ENCODE data around the gene SNAPC3. TPM values are rescaled to one million over a fixed set of nuclear protein-coding genes. Genes with fewer than 3 reads are reported as not detected.

Gene SNAPC3
- total and polyA plus RNA-seq, 3 donors from 2014 or later = 74.2 to 115 (median 105) TPM

DNA sequence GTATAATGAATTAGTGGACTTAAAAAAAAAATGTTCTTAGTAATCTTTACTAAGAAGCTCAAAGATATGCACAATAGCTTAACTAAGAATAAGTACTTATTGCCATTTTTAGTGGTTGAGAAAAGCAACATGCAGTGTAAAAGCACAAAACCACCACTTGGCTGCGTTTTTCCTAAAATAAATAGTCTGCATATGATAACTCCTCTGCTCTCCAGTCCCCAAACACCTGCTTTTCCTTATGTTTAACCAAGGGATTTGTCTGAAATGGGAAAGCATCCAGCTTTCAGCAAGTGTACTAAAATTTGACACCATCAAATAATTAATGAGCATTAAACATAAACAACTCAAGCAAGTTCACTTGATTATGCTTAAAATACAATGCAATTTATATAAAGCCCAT, 46.7 kb downstream of the SNAPC3 start:
- Histone ChIP-seq H3K4me3 (no peak overlapping the region), H3K9me3 (no peaks in the 10 kb centered on the region), H3K36me3 (ENCODE audit: low read depth, missing control alignments) (no peaks in the 10 kb centered on the region), H3K4me1 (no peaks in the 10 kb centered on the region), H3K27me3 (no peaks in the 10 kb centered on the region), H3K27ac (no peak overlapping the region)
- intact Hi-C loops (cut with DNase I; ENCODE audit: low total_unique reads) = no loop called here
- 77 to 83% methylated on average over 1 of the region's 1 CpG for WGBS, 2 donors
- no peak for DNase-seq
- TF ChIP-seq POLR2A (IDR thresholded peaks at IDR 0.05) = no peak
- TF ChIP-seq, protein P1, sequence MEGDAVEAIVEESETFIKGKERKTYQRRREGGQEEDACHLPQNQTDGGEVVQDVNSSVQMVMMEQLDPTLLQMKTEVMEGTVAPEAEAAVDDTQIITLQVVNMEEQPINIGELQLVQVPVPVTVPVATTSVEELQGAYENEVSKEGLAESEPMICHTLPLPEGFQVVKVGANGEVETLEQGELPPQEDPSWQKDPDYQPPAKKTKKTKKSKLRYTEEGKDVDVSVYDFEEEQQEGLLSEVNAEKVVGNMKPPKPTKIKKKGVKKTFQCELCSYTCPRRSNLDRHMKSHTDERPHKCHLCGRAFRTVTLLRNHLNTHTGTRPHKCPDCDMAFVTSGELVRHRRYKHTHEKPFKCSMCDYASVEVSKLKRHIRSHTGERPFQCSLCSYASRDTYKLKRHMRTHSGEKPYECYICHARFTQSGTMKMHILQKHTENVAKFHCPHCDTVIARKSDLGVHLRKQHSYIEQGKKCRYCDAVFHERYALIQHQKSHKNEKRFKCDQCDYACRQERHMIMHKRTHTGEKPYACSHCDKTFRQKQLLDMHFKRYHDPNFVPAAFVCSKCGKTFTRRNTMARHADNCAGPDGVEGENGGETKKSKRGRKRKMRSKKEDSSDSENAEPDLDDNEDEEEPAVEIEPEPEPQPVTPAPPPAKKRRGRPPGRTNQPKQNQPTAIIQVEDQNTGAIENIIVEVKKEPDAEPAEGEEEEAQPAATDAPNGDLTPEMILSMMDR (IDR thresholded peaks at IDR 0.05) = no peak

DNA sequence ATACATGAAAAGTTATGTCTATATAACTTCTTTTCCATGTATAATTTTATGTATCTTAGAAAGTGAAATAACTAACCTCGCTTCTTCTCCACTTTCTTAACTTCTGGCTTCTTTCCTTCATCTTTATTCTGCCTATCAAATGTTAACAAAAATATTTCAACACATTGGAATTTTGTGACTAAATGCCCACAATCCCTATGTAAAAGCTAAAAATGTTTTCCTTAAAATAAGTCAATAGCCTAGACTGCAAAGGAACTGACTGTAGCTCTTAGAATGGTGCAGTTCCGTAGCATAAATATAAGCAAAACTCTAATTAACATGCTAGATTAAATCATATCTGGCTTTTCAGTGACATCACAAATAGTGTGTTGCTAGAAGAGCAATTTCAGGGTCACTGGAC, 47.2 kb downstream of the SNAPC3 start:
- TF ChIP-seq POLR2A (IDR thresholded peaks at IDR 0.05) = no peak
- TF ChIP-seq, protein P1 (IDR thresholded peaks at IDR 0.05) = no peak
- WGBS, 2 donors = 94 to 97% methylated on average over 2 of the region's 2 CpGs
- Histone ChIP-seq H3K4me1 (no peaks in the 10 kb centered on the region), H3K27me3 (no peaks in the 10 kb centered on the region), H3K36me3 (ENCODE audit: low read depth, missing control alignments) (no peaks in the 10 kb centered on the region), H3K4me3 (no peak overlapping the region), H3K9me3 (no peaks in the 10 kb centered on the region), H3K27ac (no peak overlapping the region)
- intact Hi-C loops (cut with DNase I; ENCODE audit: low total_unique reads) = no loop called here
- no peak for DNase-seq

DNA sequence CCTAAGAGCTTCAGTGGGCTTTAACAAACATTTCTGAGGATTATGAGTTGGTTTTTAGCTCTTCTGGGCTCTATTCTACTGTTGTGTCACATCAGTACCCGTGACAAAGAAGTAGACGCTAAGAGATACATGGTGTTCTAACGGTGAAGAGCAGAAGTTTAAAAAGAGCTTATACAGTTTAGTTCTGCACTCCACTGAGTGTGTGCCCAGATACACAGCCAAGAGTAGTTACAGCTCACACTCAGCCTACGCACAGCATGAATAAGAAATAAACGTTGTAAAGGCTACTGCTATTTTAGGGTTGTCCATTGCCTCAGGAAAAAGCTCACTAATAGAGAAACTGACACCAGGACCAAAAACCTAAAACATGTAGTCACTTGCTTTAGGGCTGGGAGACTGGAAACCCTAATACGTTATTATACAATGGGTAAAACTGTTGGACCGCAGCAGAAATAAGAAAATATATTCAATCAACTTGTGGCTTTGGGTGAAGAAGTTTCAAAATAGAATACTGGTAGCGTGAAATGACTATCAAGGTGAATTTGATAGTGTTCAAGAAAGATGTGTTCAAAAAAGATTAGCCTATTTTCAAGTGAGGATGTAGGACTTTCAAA, 53.4 kb downstream of the SNAPC3 start:
- 87 to 93% methylated on average over 8 of the region's 8 CpGs for WGBS, 2 donors
- intact Hi-C loops (cut with DNase I; ENCODE audit: low total_unique reads) = no loop called here

DNA sequence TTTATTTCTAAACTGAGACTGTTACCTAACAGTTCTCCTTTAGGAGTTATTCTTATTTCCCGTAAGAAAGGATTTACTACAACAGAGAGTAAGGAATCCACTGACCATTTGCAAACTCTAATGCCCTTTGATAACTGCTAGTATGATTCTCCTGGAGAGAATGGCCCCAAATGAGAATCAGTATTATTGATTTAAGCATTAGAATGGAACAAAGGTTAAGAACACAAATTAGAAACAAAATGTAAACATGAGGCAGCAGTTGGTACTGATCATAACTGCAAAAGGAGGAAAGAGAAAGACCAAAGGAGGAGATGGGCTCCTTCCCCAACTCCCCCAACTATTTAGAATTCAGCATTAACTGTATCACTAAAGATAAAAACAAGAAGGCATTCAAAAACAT, 57.4 kb downstream of the SNAPC3 start:
- no peaks in the 10 kb centered on the region for H3K36me3 ChIP-seq (ENCODE audit: low read depth, missing control alignments)
- H3K4me3 ChIP-seq = no peak overlapping the region
- DNase-seq = no peak
- H3K4me1 ChIP-seq = no peaks in the 10 kb centered on the region
- H3K9me3 ChIP-seq = no peaks in the 10 kb centered on the region
- 74 to 79% methylated on average over 1 of the region's 1 CpG for WGBS, 2 donors
- H3K27me3 ChIP-seq = no peaks in the 10 kb centered on the region
- H3K27ac ChIP-seq = no peak overlapping the region
- intact Hi-C loops (cut with DNase I; ENCODE audit: low total_unique reads) = no loop called here
- no peak for TF ChIP-seq POLR2A (IDR thresholded peaks at IDR 0.05)
- TF ChIP-seq, protein P1 (IDR thresholded peaks at IDR 0.05) = no peak

More for the DNA sequence above, 53.4 kb downstream of the SNAPC3 start:
- Histone ChIP-seq H3K27ac (no peak overlapping the region), H3K4me3 (no peak overlapping the region), H3K36me3 (ENCODE audit: low read depth, missing control alignments) (no peaks in the 10 kb centered on the region), H3K9me3 (no peaks in the 10 kb centered on the region), H3K4me1 (no peaks in the 10 kb centered on the region), H3K27me3 (no peaks in the 10 kb centered on the region)
- DNase-seq = no peak
- TF ChIP-seq POLR2A (IDR thresholded peaks at IDR 0.05) = no peak
- TF ChIP-seq, protein P1 (IDR thresholded peaks at IDR 0.05) = no peak

DNA sequence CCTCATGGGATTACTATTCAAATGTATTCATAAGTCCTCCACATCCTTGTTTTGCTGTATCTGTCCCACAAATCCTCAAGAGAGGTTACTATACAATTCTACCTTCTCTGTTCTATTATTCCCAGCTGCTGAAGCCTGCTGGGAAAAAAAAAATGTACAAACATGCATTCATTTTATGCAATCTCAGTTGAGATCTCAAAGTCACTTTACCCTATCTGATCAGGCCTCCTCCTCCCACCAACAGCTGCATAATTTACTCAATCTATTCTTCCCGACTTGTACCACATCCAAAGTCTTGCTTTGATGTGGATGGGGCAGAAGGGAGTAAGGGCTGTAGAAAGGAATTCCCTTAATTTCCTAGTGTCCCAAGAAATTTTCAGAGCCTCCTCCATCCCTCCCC, 59.5 kb downstream of the SNAPC3 start:
- H3K27ac ChIP-seq = no peak overlapping the region
- TF ChIP-seq, protein P1 (IDR thresholded peaks at IDR 0.05) = no peak
- no peak for TF ChIP-seq POLR2A (IDR thresholded peaks at IDR 0.05)
- no peaks in the 10 kb centered on the region for H3K9me3 ChIP-seq
- 68 to 71% methylated on average over 1 of the region's 1 CpG for WGBS, 2 donors
- no peaks in the 10 kb centered on the region for H3K4me1 ChIP-seq
- intact Hi-C loops (cut with DNase I; ENCODE audit: low total_unique reads) = no loop called here
- DNase-seq = no peak
- no peak overlapping the region for H3K4me3 ChIP-seq
- no peaks in the 10 kb centered on the region for H3K27me3 ChIP-seq
- no peaks in the 10 kb centered on the region for H3K36me3 ChIP-seq (ENCODE audit: low read depth, missing control alignments)
